Colonic mucosa (tissue), 4 donors: Measurements from ENCODE around the gene PPFIBP2. TPM values are rescaled to one million over a fixed set of nuclear protein-coding genes. Genes with fewer than 3 reads are reported as not detected.

ENCODE experiments used
- DNase-seq: peaks from one replicate; pipeline ENCODE4 v3.0.0-alpha.2; 2020
- H3K27ac ChIP-seq: fragments of 200-600 bp; one replicate; pipeline ENCODE4 v1.8.0; 2021
- H3K27me3 ChIP-seq: fragments of 200-600 bp; one replicate; pipeline ENCODE4 v1.8.0; 2021
- H3K36me3 ChIP-seq: fragments of 200-600 bp; one replicate; pipeline ENCODE4 v1.8.0; 2021
- H3K4me1 ChIP-seq: fragments of 200-600 bp; one replicate; pipeline ENCODE4 v1.8.0; 2021; ENCODE audit warnings: mild to moderate bottlenecking
- H3K4me3 ChIP-seq: fragments of 200-600 bp; one replicate; pipeline ENCODE4 v1.8.0; 2021
- H3K9ac ChIP-seq, 2 donors: one replicate each; pipeline ENCODE4 v1.7.0; 2013; ENCODE audit warnings: control low read depth in 2 of 2, low read depth in 2 of 2, low read length in 2 of 2
- H3K9me3 ChIP-seq: fragments of 200-600 bp; one replicate; pipeline ENCODE4 v1.8.0; 2021
- intact Hi-C: fragments of 100-400 bp; cut with DNase I; formaldehyde crosslinking; loops from one replicate; pipeline ENCODE4 v1.14.1; 2022
- total RNA-seq, 2 donors: library from RNA; stranded (reverse); fragmentation: NEBNext Ultra II Directional in 1 of 2; extraction: Animal tissue kit (Norgen Biotek cat#: 25700) in 1 of 2; gene quantifications; one replicate each; pipeline ENCODE4 v1.2.1, GENCODE V29; 2021
- TF ChIP-seq, protein P1 (sequence below): fragments of 200-600 bp; IDR thresholded peaks from one replicate; pipeline ENCODE4 v1.8.0; 2022; ENCODE audit warnings: antibody characterized with exemption, mild to moderate bottlenecking
- donor health status: healthy.
- donor health status: DM: no; HTN: no; CAD: no.
- donor health status: DM: no; HTN: no; CAD: no.

PPFIBP2 gene
- total RNA-seq, 2 donors from 2014 or later = 54.0 to 67.9 TPM

DNA sequence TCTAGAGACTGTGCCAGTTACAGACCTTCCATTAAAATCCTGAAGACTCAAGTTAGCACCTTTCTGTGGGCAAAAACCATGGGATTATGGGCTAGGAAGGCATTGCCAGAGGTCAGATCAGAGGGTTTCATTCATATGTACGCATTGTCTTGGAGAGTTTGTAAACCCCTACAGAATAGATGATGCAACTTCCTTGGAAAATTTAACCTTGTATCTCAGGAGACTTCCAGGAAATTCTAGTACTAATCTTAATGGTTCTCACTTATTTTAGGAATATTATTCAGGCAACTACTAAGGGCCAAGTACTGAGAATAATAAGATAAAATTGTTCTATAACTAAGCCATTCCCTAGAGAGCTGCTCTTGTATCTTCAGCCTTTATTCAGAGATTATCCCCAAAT lies 21.5 kb upstream of the PPFIBP2 start:
- H3K9ac ChIP-seq = no peak overlapping the region
- H3K27me3 ChIP-seq = no peaks in the 10 kb centered on the region
- TF ChIP-seq, protein P1, sequence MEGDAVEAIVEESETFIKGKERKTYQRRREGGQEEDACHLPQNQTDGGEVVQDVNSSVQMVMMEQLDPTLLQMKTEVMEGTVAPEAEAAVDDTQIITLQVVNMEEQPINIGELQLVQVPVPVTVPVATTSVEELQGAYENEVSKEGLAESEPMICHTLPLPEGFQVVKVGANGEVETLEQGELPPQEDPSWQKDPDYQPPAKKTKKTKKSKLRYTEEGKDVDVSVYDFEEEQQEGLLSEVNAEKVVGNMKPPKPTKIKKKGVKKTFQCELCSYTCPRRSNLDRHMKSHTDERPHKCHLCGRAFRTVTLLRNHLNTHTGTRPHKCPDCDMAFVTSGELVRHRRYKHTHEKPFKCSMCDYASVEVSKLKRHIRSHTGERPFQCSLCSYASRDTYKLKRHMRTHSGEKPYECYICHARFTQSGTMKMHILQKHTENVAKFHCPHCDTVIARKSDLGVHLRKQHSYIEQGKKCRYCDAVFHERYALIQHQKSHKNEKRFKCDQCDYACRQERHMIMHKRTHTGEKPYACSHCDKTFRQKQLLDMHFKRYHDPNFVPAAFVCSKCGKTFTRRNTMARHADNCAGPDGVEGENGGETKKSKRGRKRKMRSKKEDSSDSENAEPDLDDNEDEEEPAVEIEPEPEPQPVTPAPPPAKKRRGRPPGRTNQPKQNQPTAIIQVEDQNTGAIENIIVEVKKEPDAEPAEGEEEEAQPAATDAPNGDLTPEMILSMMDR = no peak
- no peak overlapping the region for H3K4me3 ChIP-seq
- DNase-seq = no peak
- H3K9me3 ChIP-seq = no peaks in the 10 kb centered on the region
- H3K27ac ChIP-seq = no peak overlapping the region
- no peaks in the 10 kb centered on the region for H3K4me1 ChIP-seq
- no peaks in the 10 kb centered on the region for H3K36me3 ChIP-seq
- intact Hi-C loops = no loop called here

DNA sequence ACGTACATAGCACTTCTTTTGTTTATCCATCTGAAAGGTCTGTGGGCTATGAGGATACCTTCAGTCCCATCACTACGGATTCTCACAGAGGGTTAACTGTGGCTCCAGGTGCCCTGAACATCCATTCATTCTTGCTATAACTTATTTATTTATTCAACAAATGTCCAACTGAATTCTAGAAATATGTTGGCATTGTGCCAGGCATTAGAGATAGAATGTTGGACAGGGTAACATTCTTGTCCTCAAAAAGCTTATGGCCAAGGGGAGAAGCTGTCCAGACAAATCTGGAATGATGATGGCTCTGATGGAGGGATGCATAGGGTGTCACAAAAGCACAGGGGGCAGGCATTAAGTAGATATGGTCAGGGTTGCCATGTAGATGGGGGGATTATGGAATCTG lies 20.1 kb upstream of the PPFIBP2 start:
- Histone ChIP-seq H3K27me3 (no peaks in the 10 kb centered on the region), H3K9ac (no peak overlapping the region), H3K4me1 (no peaks in the 10 kb centered on the region), H3K4me3 (no peak overlapping the region), H3K36me3 (no peaks in the 10 kb centered on the region), H3K9me3 (no peaks in the 10 kb centered on the region), H3K27ac (no peak overlapping the region)
- no peak for DNase-seq
- TF ChIP-seq, protein P1 = no peak
- intact Hi-C loops = no loop called here

DNA sequence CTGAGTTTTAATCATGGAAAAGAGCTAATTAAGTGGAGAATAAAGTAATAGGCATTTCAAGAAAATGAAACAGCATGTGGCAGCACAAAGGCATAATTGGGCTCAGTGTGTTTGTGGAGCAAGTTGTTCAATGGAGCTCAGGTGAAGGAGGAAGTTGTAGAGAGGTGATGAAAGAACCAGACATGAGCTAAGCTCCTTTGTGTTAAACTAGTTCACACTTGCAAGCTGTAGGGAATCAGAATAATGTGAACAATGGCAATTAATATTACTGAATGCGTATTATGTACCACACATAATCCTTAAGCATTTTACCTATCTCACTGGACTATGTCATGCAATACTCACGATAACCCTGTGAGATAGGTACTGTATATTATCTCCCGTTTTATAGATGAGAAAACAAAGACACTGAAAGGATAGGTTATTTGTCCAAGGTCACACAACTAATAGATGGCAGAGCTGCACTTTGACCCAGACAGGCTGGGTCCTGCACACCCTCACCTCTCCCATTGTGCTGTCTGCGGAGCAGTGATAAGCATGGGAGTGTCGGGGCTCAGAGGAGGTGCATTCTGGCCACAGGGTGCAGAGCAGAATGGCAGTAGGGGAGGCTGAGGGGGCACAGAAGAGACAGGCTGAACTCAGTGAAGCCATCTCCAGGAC lies 19.6 kb upstream of the PPFIBP2 start:
- DNase-seq = no peak
- TF ChIP-seq, protein P1 = no peak
- H3K36me3 ChIP-seq = no peaks in the 10 kb centered on the region

DNA sequence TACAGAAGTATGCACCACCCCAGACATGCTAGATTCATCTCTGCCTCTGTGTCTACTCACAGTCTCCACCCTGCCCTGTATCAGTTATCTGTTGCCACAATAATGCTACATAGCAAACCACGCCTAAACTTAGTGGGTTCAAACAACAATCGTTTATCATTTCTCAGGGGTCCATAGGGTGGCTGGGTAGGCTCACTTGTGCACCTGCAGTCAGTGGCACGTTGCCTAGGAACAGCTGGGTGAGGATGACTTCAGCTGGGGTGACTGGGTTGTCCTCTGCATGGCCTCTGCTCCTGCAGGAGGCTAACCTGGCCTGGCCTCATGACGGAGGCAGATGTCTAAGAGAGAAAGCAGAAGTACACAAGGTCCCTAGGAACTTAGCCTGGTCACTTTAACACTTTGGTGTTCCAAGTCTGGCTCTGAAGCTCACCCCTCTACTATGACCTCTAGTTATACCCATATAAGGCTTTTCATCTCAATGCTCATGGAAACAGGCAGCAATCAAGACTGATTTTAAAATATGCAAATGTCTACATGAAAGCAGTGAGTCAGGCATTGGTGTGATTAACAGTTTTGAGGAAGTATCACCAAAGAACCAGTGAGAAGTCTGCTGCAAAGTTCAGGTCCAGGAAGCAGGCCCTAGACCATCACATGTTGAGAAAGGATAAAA lies 17.8 kb upstream of the PPFIBP2 start:
- TF ChIP-seq, protein P1 = no peak
- intact Hi-C loops = no loop called here
- no peak overlapping the region for H3K27ac ChIP-seq
- no peaks in the 10 kb centered on the region for H3K36me3 ChIP-seq
- no peaks in the 10 kb centered on the region for H3K4me1 ChIP-seq
- no peak overlapping the region for H3K9ac ChIP-seq
- no peaks in the 10 kb centered on the region for H3K27me3 ChIP-seq
- no peak overlapping the region for H3K4me3 ChIP-seq
- H3K9me3 ChIP-seq = no peaks in the 10 kb centered on the region
- no peak for DNase-seq

More for the DNA sequence above, 19.6 kb upstream of the PPFIBP2 start:
- Histone ChIP-seq H3K4me1 (no peaks in the 10 kb centered on the region), H3K4me3 (no peak overlapping the region), H3K27ac (no peak overlapping the region), H3K9me3 (no peaks in the 10 kb centered on the region), H3K27me3 (no peaks in the 10 kb centered on the region), H3K9ac (no peak overlapping the region)
- intact Hi-C loops = no loop called here

DNA sequence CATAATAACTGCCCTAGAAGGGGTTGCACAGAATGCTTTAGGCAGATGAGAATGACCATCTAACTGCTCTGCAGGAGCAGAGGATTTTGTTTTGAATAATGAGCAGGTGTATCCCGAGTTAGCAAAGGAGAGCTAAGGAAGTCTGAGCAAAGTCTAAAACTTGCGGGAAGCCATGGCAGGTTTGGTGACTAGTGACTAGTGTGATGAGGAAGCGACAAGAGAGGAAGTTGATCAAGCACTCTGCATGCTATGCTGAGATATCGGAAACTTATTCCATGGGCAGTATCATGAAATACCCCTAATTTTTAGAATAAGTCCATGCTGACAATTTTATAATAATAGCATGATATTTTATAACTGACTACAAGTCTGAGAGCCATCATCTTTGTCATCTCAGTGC lies 15.6 kb upstream of the PPFIBP2 start:
- H3K27ac ChIP-seq = no peak overlapping the region

More for the DNA sequence above, 15.6 kb upstream of the PPFIBP2 start:
- Histone ChIP-seq H3K4me1 (no peaks in the 10 kb centered on the region), H3K36me3 (no peaks in the 10 kb centered on the region), H3K4me3 (no peak overlapping the region), H3K9ac (no peak overlapping the region), H3K27me3 (no peaks in the 10 kb centered on the region), H3K9me3 (no peaks in the 10 kb centered on the region)
- no peak for DNase-seq
- TF ChIP-seq, protein P1 = no peak
- intact Hi-C loops = no loop called here
